K562 (cell line): ENCODE results near the gene UQCC2. TPM values are rescaled to one million over a fixed set of nuclear protein-coding genes. Genes with fewer than 3 reads are reported as not detected.

Source experiments
- ATAC-seq: fragments of 200-7000 bp; cut with Tn5 transposase; 3 replicates; pipeline ENCODE4 v1.9.1; 2020; ENCODE audit warnings: moderate library complexity
- BruUV-seq: library from RNA; stranded (reverse); fragments of 400-500 nt; replicated peaks from 2 replicates; lab custom pipeline; 2021; lab: Mats Ljungman, UMichigan
- CTCF ChIA-PET: fragments of 300-600 bp; formaldehyde crosslinking; extraction: SDS; loops from one replicate; lab custom pipeline; 2021; ENCODE audit warnings: low intra/inter-chr PET ratio; lab: Yijun Ruan, JAX
- POLR2A ChIA-PET: fragments of 300-600, 350-650 bp; sonication (Branson Sonifier 250); formaldehyde crosslinking; extraction: SDS; loops from one replicate; lab custom pipeline; 2021; ENCODE audit warnings: antibody characterized with exemption, inconsistent platforms; lab: Yijun Ruan, JAX
- DNase-seq, 4 experiments: peaks; one replicate each; pipeline versions ENCODE4 v3.0.0 to v3.0.0-alpha.2; 2011 to 2018; ENCODE audit warnings: low spot score in 3 of 4, mixed read lengths in 3 of 4; ENCODE audit errors: extremely low read depth in 1 of 4
- FAIRE-seq: peaks from 2 replicates; lab custom pipeline; 2011; peaks lifted over from hg19 to GRCh38; lab: Jason Lieb, UNC
- H2AFZ ChIP-seq: 2 replicates; pipeline ENCODE4 v1.6.0; 2011; ENCODE audit warnings: low read depth, low read length, control low read depth, inconsistent platforms
- H3K27ac ChIP-seq: fragments of 200-600 bp; 3 replicates; pipeline ENCODE4 v1.8.0; 2011; ENCODE audit warnings: low read depth, mild to moderate bottlenecking, control low read depth, inconsistent platforms, low read length, moderate library complexity, mixed read lengths; ENCODE audit errors: extremely low read depth
- H3K27me3 ChIP-seq, 2 experiments: fragments of 300-600 bp in 1 of 2; 2 replicates in 1 of 2; 3 replicates in 1 of 2; pipeline versions ENCODE4 v1.6.0 to v1.8.0; 2011; ENCODE audit warnings: inconsistent platforms in 2 of 2, low read length in 2 of 2, mild to moderate bottlenecking in 1 of 2, mixed read lengths in 1 of 2, moderate library complexity in 1 of 2; ENCODE audit not compliant: control insufficient read depth in 2 of 2, insufficient read depth in 2 of 2
- H3K36me3 ChIP-seq: fragments of 300-600 bp; 3 replicates; pipeline ENCODE4 v1.8.0; 2011; ENCODE audit warnings: mild to moderate bottlenecking, low read length, inconsistent platforms; ENCODE audit not compliant: control insufficient read depth, insufficient read depth
- H3K4me1 ChIP-seq, 2 experiments: fragments of 200-600 bp in 1 of 2; replicated peaks in 1 of 2; 2 replicates in 1 of 2; 3 replicates in 1 of 2; pipeline versions ENCODE4 v1.5.1 to v1.8.0; 2011; ENCODE audit warnings: inconsistent platforms in 2 of 2, low read length in 2 of 2, mild to moderate bottlenecking in 1 of 2, mixed read lengths in 1 of 2, moderate library complexity in 1 of 2; ENCODE audit not compliant: control insufficient read depth in 2 of 2, insufficient read depth in 2 of 2
- H3K4me2 ChIP-seq: 2 replicates; pipeline ENCODE4 v1.6.1; 2011; ENCODE audit warnings: low read length, control low read depth, inconsistent platforms, mixed read lengths; ENCODE audit not compliant: insufficient read depth
- H3K4me3 ChIP-seq: fragments of 200-600 bp; sonication (generic), shearing (Covaris generic); 2 replicates; pipeline ENCODE4 v1.5.1; 2016; ENCODE audit warnings: control low read depth, inconsistent platforms
- H3K79me2 ChIP-seq: fragments of 200-600 bp; 3 replicates; pipeline ENCODE4 v1.8.0; 2011; ENCODE audit warnings: low read length, inconsistent platforms; ENCODE audit not compliant: control insufficient read depth, insufficient read depth
- H3K9ac ChIP-seq, 2 experiments: 2 replicates each; pipeline versions ENCODE4 v1.6.0 to v1.6.1; 2011; ENCODE audit warnings: low read depth in 2 of 2, low read length in 2 of 2, control low read depth in 1 of 2, inconsistent platforms in 1 of 2, mild to moderate bottlenecking in 1 of 2, mixed read lengths in 1 of 2; ENCODE audit not compliant: insufficient read depth in 1 of 2
- H3K9me1 ChIP-seq: one replicate; pipeline ENCODE4 v1.6.0; 2011; ENCODE audit warnings: inconsistent platforms, mild to moderate bottlenecking, low read length, moderate library complexity; ENCODE audit not compliant: control insufficient read depth, insufficient read depth
- H3K9me3 ChIP-seq: replicated peaks from 2 replicates; pipeline ENCODE4 v1.5.1; 2011; ENCODE audit warnings: low read depth, low read length, inconsistent platforms; ENCODE audit not compliant: control insufficient read depth, insufficient read depth
- H4K20me1 ChIP-seq: replicated peaks from 2 replicates; pipeline ENCODE4 v1.6.1; 2011; ENCODE audit warnings: low read length, inconsistent platforms, mixed read lengths; ENCODE audit not compliant: control insufficient read depth, insufficient read depth
- ARID3A ChIP-seq: IDR thresholded peaks from 2 replicates; pipeline ENCODE4 v1.6.1; 2012; ENCODE audit warnings: low read depth, low read length, improper control_type of control experiment, borderline replicate concordance
- CHCHD3 ChIP-seq: fragments of 250-450 bp; sonication (Bioruptor Pico); IDR thresholded peaks from 2 replicates; pipeline ENCODE4 v2.1.2; 2022; ENCODE audit warnings: mild to moderate bottlenecking
- ETS1 ChIP-seq: conservative IDR thresholded peaks from 2 replicates; pipeline ENCODE4 v1.6.1; 2011; ENCODE audit warnings: low read depth, mild to moderate bottlenecking, low read length; ENCODE audit not compliant: control insufficient read depth
- RBM15 ChIP-seq: fragments of 200-400 bp; formaldehyde crosslinking; IDR thresholded peaks from 2 replicates; pipeline ENCODE4 v1.6.1; 2018; ENCODE audit warnings: mild to moderate bottlenecking, low read length, moderate library complexity; ENCODE audit not compliant: insufficient read depth
- SMARCA5 ChIP-seq: fragments of 450-650 bp; IDR thresholded peaks from 2 replicates; pipeline ENCODE4 v1.6.1; 2016
- TBP ChIP-seq: optimal IDR thresholded peaks from 2 replicates; pipeline ENCODE3; 2011; ENCODE audit warnings: low read depth, low read length, improper control_type of control experiment
- TCF7L2 ChIP-seq: fragments of 150-350 bp; IDR thresholded peaks from 2 replicates; pipeline ENCODE4 v1.6.1; 2016; ENCODE audit warnings: low read depth, mild to moderate bottlenecking, low read length, moderate library complexity
- ZC3H4 ChIP-seq: sonication (generic); formaldehyde crosslinking; IDR thresholded peaks from 2 replicates; pipeline ENCODE4 v1.9.0; 2021; ENCODE audit warnings: missing genetic modification reagents, borderline replicate concordance
- ZFP36 ChIP-seq: fragments of 150-350 bp; IDR thresholded peaks from 2 replicates; pipeline ENCODE4 v1.6.1; 2018; ENCODE audit warnings: low read length, low read depth; ENCODE audit not compliant: partially characterized antibody
- ZNF449 ChIP-seq: fragments of 250-450 bp; sonication (Bioruptor Pico); IDR thresholded peaks from 2 replicates; pipeline ENCODE4 v1.8.0; 2022; ENCODE audit warnings: moderate library complexity, mild to moderate bottlenecking, inconsistent platforms
- WGBS: fragments of 100-300 bp; shearing (Covaris generic); methylation state at CpG from one replicate; pipeline ENCODE4 v1.1.6; 2016; ENCODE audit warnings: low coverage, mixed read lengths; ENCODE audit not compliant: insufficient coverage; ENCODE audit errors: missing lambda C conversion rate; 5-methylcytosine and 5-hydroxymethylcytosine counted together
- in situ Hi-C: fragments of 300-500 bp; cut with MboI; formaldehyde crosslinking; loops from 4 replicates; pipeline ENCODE4 v1.15.0; 2018; ENCODE audit warnings: inconsistent platforms, mixed read lengths
- intact Hi-C: fragments of 100-400 bp; cut with micrococcal nuclease; formaldehyde crosslinking; loops from 2 replicates; pipeline ENCODE4 v1.14.2; 2022
- polyA plus RNA-seq, 8 experiments: library from polyadenylated mRNA; depleted of rRNA in 4 of 8; stranded (reverse) in 5 of 8; unstranded in 3 of 8; fragments of >200 nt; fragmentation: Nextera tagmentation in 2 of 8; fragmentation: Illumina TruSeq in 1 of 8; extraction: Ambion mirVana in 2 of 8; extraction: Trizol in 1 of 8; gene quantifications; 2 replicates each; pipeline versions ENCODE4 v1.2.1 to v1.2.3, GENCODE V29; 2011 to 2014; ENCODE audit warnings: inconsistent platforms in 1 of 8, missing spikeins in 1 of 8
- total RNA-seq, 7 experiments: library from RNA; depleted of rRNA in 6 of 7; stranded (reverse); fragments of >200 nt in 6 of 7; fragmentation: Illumina TruSeq in 2 of 7; extraction: Trizol in 2 of 7; gene quantifications; 2 replicates each; pipeline versions ENCODE4 v1.2.1 to v1.2.3, GENCODE V29; 2011 to 2021; ENCODE audit warnings: low replicate concordance in 1 of 7
- TF ChIP-seq, protein P1 (sequence below): IDR thresholded peaks from 2 replicates; pipeline ENCODE4 v1.6.1; 2011; ENCODE audit not compliant: insufficient read length; ENCODE audit errors: extremely low read depth
- TF ChIP-seq, protein P2 (sequence below): fragments of 200-400 bp; formaldehyde crosslinking; IDR thresholded peaks from 2 replicates; pipeline ENCODE4 v1.6.1; 2017; ENCODE audit warnings: mild to moderate bottlenecking, low read depth, low read length, moderate library complexity
- TF ChIP-seq, protein P3 (sequence below): fragments of 450-650 bp; IDR thresholded peaks from 2 replicates; pipeline ENCODE4 v1.6.1; 2018; ENCODE audit warnings: mild to moderate bottlenecking, low read depth; ENCODE audit not compliant: partially characterized antibody

UQCC2 gene
- total and polyA plus RNA-seq, 9 of the 15 experiments (the other 6 are each of a cell fraction or from before 2014, with no cell fraction given), result 58.5 to 927 (median 158) TPM

DNA sequence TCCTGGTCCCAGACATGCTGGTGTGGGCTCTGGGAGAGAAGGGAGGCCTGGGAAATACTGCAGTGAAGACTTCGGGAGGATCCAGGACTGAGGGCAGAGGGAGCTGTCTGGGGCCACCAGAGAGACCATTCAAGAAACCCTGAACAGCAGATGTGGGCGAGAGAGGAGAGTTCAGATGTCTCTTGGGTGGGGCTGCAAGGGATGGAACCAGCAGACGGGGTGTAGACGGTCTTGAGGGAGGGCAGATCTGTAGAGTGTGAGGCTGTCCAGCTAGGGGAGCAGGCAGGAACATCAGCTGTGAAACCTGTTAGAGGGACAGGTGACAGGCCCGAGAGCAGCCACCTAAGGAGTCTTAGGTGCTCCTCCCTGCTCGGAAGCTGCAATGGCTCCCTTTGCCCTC, 51.5 kb downstream of the UQCC2 start:
- BruUV-seq, result no TSS peak
- 89% methylated on average over 6 of the region's 6 CpGs for WGBS
- Histone ChIP-seq H4K20me1 (peaks cover 4% of the 10 kb centered on the region), H3K27me3 (no peaks in the 10 kb centered on the region), H3K9ac (peak overlapping the region in 1 of 2 experiments; percentile 57; a peak in 2 of 4 replicates), H2AFZ (no peak overlapping the region), H3K79me2 (no peaks in the 10 kb centered on the region), H3K4me2 (no peak overlapping the region), H3K27ac (no peak overlapping the region), H3K36me3 (peaks cover 63% of the 10 kb centered on the region; the same call in 2 of the 3 replicates), H3K9me1 (no peaks in the 10 kb centered on the region), H3K9me3 (no peaks in the 10 kb centered on the region), H3K4me3 (no peak overlapping the region), H3K4me1 (peaks cover 0 to 4% of the 10 kb centered on the region in 2 experiments; a peak in 1 of 5 replicates)
- in situ Hi-C loops, result no loop called here
- intact Hi-C loops, result no loop called here
- no peak for FAIRE-seq
- ChIA-PET POLR2A (no interaction called here), CTCF (no interaction called here)
- ATAC-seq, result no peak
- DNase-seq, result no peak
- no peak for TF ChIP-seq RBM15
- TF ChIP-seq ZC3H4 (CRISPR knock-in tag), result no peak
- TF ChIP-seq TBP, result no peak
- TF ChIP-seq, protein P1, sequence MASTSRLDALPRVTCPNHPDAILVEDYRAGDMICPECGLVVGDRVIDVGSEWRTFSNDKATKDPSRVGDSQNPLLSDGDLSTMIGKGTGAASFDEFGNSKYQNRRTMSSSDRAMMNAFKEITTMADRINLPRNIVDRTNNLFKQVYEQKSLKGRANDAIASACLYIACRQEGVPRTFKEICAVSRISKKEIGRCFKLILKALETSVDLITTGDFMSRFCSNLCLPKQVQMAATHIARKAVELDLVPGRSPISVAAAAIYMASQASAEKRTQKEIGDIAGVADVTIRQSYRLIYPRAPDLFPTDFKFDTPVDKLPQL, result no peak
- TF ChIP-seq SMARCA5, result no peak
- TF ChIP-seq ETS1, result no peak
- TF ChIP-seq ARID3A, result no peak
- no peak for TF ChIP-seq CHCHD3 (CRISPR knock-in tag)
- TF ChIP-seq ZFP36, result no peak
- no peak for TF ChIP-seq TCF7L2
- TF ChIP-seq, protein P2, sequence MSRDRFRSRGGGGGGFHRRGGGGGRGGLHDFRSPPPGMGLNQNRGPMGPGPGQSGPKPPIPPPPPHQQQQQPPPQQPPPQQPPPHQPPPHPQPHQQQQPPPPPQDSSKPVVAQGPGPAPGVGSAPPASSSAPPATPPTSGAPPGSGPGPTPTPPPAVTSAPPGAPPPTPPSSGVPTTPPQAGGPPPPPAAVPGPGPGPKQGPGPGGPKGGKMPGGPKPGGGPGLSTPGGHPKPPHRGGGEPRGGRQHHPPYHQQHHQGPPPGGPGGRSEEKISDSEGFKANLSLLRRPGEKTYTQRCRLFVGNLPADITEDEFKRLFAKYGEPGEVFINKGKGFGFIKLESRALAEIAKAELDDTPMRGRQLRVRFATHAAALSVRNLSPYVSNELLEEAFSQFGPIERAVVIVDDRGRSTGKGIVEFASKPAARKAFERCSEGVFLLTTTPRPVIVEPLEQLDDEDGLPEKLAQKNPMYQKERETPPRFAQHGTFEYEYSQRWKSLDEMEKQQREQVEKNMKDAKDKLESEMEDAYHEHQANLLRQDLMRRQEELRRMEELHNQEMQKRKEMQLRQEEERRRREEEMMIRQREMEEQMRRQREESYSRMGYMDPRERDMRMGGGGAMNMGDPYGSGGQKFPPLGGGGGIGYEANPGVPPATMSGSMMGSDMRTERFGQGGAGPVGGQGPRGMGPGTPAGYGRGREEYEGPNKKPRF, result no peak
- TF ChIP-seq, protein P3, sequence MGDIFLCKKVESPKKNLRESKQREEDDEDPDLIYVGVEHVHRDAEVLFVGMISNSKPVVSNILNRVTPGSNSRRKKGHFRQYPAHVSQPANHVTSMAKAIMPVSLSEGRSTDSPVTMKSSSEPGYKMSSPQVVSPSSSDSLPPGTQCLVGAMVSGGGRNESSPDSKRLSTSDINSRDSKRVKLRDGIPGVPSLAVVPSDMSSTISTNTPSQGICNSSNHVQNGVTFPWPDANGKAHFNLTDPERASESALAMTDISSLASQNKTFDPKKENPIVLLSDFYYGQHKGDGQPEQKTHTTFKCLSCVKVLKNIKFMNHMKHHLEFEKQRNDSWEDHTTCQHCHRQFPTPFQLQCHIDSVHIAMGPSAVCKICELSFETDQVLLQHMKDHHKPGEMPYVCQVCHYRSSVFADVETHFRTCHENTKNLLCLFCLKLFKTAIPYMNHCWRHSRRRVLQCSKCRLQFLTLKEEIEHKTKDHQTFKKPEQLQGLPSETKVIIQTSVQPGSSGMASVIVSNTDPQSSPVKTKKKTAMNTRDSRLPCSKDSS, result no peak
- no peak for TF ChIP-seq ZNF449
